Hepatocyte (in vitro differentiated cells): ENCODE measurements around the gene GFOD1. TPM values are rescaled to one million over a fixed set of nuclear protein-coding genes. Genes with fewer than 3 reads are reported as not detected.

ENCODE experiments used
- DNase-seq: peaks from one replicate; pipeline ENCODE4 v3.0.0-alpha.2; 2016; ENCODE audit warnings: low spot score
- H2AFZ ChIP-seq: fragments of 200-600 bp; sonication (generic); 2 replicates; pipeline ENCODE4 v1.6.0; 2016; ENCODE audit warnings: antibody characterized with exemption, mild to moderate bottlenecking
- H3K27ac ChIP-seq: fragments of 200-600 bp; sonication (generic); 2 replicates; pipeline ENCODE4 v1.5.1; 2016; ENCODE audit warnings: mild to moderate bottlenecking
- H3K27me3 ChIP-seq: fragments of 200-600 bp; sonication (generic); 2 replicates; pipeline ENCODE4 v1.6.1; 2016
- H3K36me3 ChIP-seq: fragments of 200-600 bp; sonication (generic); replicated peaks from 2 replicates; pipeline ENCODE4 v1.5.1; 2016; ENCODE audit warnings: low read depth; ENCODE audit not compliant: insufficient read depth
- H3K4me1 ChIP-seq: fragments of 200-600 bp; sonication (generic); 2 replicates; pipeline ENCODE4 v1.5.1; 2016; ENCODE audit warnings: mild to moderate bottlenecking, moderate library complexity; ENCODE audit not compliant: insufficient read depth
- H3K4me2 ChIP-seq: fragments of 200-600 bp; sonication (generic); 2 replicates; pipeline ENCODE4 v1.6.0; 2016
- H3K4me3 ChIP-seq: fragments of 200-600 bp; sonication (generic); 2 replicates; pipeline ENCODE4 v1.5.1; 2016; ENCODE audit warnings: mild to moderate bottlenecking
- H3K79me2 ChIP-seq: fragments of 200-600 bp; sonication (generic); 2 replicates; pipeline ENCODE4 v1.6.0; 2017; ENCODE audit warnings: mild to moderate bottlenecking
- H3K9me2 ChIP-seq: fragments of 200-600 bp; sonication (generic); replicated peaks from 2 replicates; pipeline ENCODE4 v1.6.0; 2017; ENCODE audit warnings: mild to moderate bottlenecking; ENCODE audit not compliant: insufficient read depth
- H3K9me3 ChIP-seq: fragments of 200-600 bp; sonication (generic); 2 replicates; pipeline ENCODE4 v1.5.1; 2016; ENCODE audit warnings: low read depth, mild to moderate bottlenecking
- H4K20me1 ChIP-seq: fragments of 200-600 bp; sonication (generic); 2 replicates; pipeline ENCODE4 v1.6.0; 2016; ENCODE audit warnings: mild to moderate bottlenecking; ENCODE audit not compliant: insufficient read depth, poor library complexity, severe bottlenecking
- EZH2 ChIP-seq: fragments of 200-600 bp; sonication (generic); IDR thresholded peaks from 2 replicates; pipeline ENCODE4 v1.6.1; 2016; ENCODE audit warnings: antibody characterized with exemption, mild to moderate bottlenecking, borderline replicate concordance
- EZH2phosphoT487 ChIP-seq: fragments of 200-600 bp; sonication (generic); IDR thresholded peaks from one replicate; pipeline ENCODE4 v1.6.1; 2018; ENCODE audit warnings: antibody characterized with exemption, mild to moderate bottlenecking, low read depth, moderate library complexity; ENCODE audit not compliant: unreplicated experiment, severe bottlenecking
- WGBS: methylation state at CpG from one replicate; pipeline ENCODE4 v1.1.6; 2016; ENCODE audit warnings: low lambda C conversion rate; ENCODE audit errors: missing lambda C conversion rate; 5-methylcytosine and 5-hydroxymethylcytosine counted together
- polyA plus RNA-seq: library from polyadenylated mRNA; unstranded; fragments of >200 nt; fragmentation: Nextera tagmentation; extraction: Ambion mirVana; gene quantifications from 2 replicates; pipeline ENCODE4 v1.2.1, GENCODE V29; 2016
- total RNA-seq: library from RNA; depleted of rRNA; stranded (reverse); fragments of >200 nt; gene quantifications from 2 replicates; pipeline ENCODE4 v1.2.3, GENCODE V29; 2014
- TF ChIP-seq, protein P1 (sequence below): fragments of 200-600 bp; sonication (generic); IDR thresholded peaks from 2 replicates; pipeline ENCODE4 v1.5.1; 2016; ENCODE audit warnings: antibody characterized with exemption, mild to moderate bottlenecking; ENCODE audit not compliant: poor library complexity

The GFOD1 gene
- total and polyA plus RNA-seq, 2 experiments from 2014 or later: 2.8 to 3.5 TPM

DNA sequence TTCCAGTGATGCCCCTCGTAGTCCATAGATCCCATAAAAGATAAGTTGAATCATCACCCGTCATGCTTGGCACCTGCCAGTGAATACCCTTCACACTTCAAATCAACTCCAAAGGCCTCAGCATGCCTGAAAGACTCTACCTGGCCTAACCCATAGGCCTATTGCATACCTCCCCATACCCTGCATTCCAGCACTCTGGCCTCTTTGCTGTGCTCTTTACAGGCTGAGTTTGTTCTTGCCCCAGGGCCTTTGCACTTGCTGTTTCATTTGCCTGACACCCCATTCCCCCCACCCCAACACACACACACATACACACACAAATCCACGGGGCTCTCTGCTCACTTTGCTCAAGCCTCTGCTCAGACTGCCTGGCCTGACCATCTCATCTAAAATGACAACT, 3.0 kb upstream of the GFOD1 start:
- H3K4me2 ChIP-seq: no peak overlapping the region
- no peaks in the 10 kb centered on the region for H3K9me2 ChIP-seq
- TF ChIP-seq EZH2phosphoT487 (no peak), EZH2 (no peak)
- TF ChIP-seq, protein P1, sequence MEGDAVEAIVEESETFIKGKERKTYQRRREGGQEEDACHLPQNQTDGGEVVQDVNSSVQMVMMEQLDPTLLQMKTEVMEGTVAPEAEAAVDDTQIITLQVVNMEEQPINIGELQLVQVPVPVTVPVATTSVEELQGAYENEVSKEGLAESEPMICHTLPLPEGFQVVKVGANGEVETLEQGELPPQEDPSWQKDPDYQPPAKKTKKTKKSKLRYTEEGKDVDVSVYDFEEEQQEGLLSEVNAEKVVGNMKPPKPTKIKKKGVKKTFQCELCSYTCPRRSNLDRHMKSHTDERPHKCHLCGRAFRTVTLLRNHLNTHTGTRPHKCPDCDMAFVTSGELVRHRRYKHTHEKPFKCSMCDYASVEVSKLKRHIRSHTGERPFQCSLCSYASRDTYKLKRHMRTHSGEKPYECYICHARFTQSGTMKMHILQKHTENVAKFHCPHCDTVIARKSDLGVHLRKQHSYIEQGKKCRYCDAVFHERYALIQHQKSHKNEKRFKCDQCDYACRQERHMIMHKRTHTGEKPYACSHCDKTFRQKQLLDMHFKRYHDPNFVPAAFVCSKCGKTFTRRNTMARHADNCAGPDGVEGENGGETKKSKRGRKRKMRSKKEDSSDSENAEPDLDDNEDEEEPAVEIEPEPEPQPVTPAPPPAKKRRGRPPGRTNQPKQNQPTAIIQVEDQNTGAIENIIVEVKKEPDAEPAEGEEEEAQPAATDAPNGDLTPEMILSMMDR: no peak
- no peak for DNase-seq
- H3K9me3 ChIP-seq: no peaks in the 10 kb centered on the region
- no peak overlapping the region for H2AFZ ChIP-seq
- H3K4me3 ChIP-seq: no peak overlapping the region
- H3K27me3 ChIP-seq: peaks cover 10% of the 10 kb centered on the region
- H3K79me2 ChIP-seq: peaks cover 2% of the 10 kb centered on the region
- no peaks in the 10 kb centered on the region for H4K20me1 ChIP-seq
- H3K4me1 ChIP-seq: peaks cover 4% of the 10 kb centered on the region
- no peak overlapping the region for H3K27ac ChIP-seq
- H3K36me3 ChIP-seq: no peaks in the 10 kb centered on the region
- WGBS: 94% methylated on average over 3 of the region's 3 CpGs

DNA sequence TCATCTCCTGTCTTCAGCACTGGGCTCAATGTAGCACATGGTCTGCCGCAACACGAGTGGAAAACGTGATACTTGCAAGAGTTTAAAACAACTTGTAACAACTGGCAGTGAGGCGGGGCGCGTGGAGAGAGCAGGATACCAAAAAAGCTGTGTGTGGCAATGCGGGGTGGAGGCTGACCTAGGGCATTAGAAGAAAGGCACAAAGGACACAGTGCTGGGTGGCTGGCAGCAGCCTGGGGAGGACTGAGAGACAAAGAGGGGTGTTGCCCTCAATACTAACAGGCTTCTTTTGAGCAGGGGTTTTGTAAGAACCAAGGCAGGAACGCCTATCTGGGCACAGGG, 1.5 kb upstream of the GFOD1 start:
- peaks cover 4% of the 10 kb centered on the region for H3K4me1 ChIP-seq
- no peaks in the 10 kb centered on the region for H3K9me3 ChIP-seq
- no peaks in the 10 kb centered on the region for H4K20me1 ChIP-seq
- WGBS: 91% methylated on average over 8 of the region's 8 CpGs
- no peak overlapping the region for H2AFZ ChIP-seq
- peaks cover 21% of the 10 kb centered on the region for H3K27me3 ChIP-seq
- H3K4me2 ChIP-seq: no peak overlapping the region
- TF ChIP-seq EZH2phosphoT487: no peak
- TF ChIP-seq, protein P1: no peak
- TF ChIP-seq EZH2: no peak
- no peaks in the 10 kb centered on the region for H3K9me2 ChIP-seq
- no peaks in the 10 kb centered on the region for H3K36me3 ChIP-seq
- no peak overlapping the region for H3K4me3 ChIP-seq
- no peak for DNase-seq
- H3K27ac ChIP-seq: no peak overlapping the region
- peaks cover 5% of the 10 kb centered on the region for H3K79me2 ChIP-seq

DNA sequence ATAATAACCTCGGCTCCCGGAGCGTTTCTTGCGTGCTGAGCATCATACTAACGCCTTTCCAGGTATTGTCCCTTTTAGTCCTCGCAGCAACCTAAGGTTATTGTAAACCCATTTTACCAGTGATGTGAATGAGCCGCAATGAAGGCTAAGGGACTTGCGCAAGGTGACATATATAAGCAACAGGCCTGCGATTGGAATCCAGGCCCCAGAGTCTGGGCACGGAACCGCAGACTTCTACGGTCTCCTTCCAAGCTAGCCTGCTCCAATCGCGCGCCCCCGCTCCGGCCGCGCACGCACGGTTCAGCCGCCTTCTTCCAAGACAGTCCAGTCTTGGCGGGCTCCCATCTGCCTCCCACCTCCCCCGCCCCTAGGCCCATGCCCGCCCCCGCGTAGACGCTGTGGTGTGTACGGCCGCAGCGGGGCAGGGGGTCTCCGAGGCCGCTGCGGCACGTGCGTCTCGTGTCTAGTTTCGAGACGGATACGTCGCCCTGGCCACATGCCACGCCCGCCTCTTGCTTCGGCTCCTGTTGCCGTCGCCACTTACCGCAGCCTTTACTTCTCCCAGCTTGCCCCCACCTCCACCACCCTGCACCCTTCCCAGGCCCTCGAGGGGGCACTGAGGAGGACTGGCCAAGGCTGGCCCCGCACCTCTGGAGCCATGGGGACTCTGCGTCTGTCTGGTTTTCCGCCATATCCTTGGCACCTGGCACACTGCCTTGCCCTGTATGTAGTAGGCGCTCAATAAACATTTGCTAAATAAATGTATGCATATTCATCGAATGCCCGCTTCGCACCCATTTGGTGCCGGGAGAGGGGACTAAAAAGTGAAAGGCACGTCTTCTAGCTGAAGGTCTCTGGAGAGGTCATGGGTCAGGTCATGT, 855 bp upstream of the GFOD1 start:
- H3K4me3 ChIP-seq: peak overlapping the region; percentile 43
- TF ChIP-seq, protein P1: no peak
- no peak for TF ChIP-seq EZH2phosphoT487
- no peak for TF ChIP-seq EZH2
- H3K27ac ChIP-seq: no peak overlapping the region
- H3K9me3 ChIP-seq: no peaks in the 10 kb centered on the region
- H3K27me3 ChIP-seq: peaks cover 21% of the 10 kb centered on the region
- DNase-seq: peak; percentile 40
- WGBS: 17% methylated on average over 57 of the region's 57 CpGs
- H3K79me2 ChIP-seq: peaks cover 5% of the 10 kb centered on the region
- no peaks in the 10 kb centered on the region for H3K9me2 ChIP-seq
- no peaks in the 10 kb centered on the region for H4K20me1 ChIP-seq
- peaks cover 4% of the 10 kb centered on the region for H3K4me1 ChIP-seq
- H3K36me3 ChIP-seq: no peaks in the 10 kb centered on the region
- peak overlapping the region; percentile 82 for H2AFZ ChIP-seq
- peak overlapping the region; percentile 93 for H3K4me2 ChIP-seq
